Measurements from ENCODE around the gene SLC8B1. TPM values are rescaled to one million over a fixed set of nuclear protein-coding genes. Genes with fewer than 3 reads are reported as not detected.

SLC8B1 gene
- total RNA-seq, 1 experiment from 2014 or later, result 30.9 TPM

DNA sequence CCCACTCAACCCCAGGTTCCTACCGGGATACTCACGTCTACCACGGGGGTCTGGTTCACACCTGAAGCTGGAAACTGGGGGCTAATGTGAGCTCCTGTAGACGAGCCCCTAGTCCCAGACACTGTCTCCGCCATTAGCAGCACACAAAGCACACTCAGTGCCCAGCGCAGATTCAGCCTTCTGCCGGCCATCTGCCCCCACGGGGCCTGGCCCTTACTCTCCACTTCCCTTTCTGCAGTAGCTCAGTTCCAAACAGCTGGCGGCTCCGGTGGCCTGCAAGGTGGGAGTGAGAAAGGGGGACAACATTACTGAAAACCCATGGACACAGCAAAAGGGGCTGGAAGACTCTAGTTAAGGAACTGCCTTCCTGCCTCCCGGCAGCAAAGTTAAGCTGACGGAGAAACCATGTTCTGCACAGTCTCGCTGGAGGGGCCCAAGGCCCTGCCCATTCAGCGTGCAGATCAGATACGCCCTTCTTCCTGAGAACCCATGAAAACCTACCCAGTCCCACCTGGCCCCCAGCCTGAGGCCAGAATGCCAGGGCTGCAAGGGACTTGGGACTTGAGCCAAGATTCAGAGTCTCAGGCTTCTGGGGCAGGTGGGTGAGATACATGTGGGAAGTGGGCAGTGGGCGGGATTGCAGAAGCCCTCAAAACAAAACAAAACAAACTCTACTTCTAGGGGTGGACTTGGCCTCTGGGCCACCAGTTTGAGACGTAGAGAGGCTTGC, 2.1 kb downstream of the SLC8B1 start:
- no peak overlapping the region for H3K4me3 ChIP-seq (replicated peaks in 1 of 2; ENCODE audit: low read depth in 1 of 2, low read length in 2 of 2)
- no TSS peak for BruUV-seq (replicated peaks)
- ChIA-PET RAD21 (ENCODE audit: low non-redundant PET in 1 of 2, low total read pairs in 2 of 2, uncharacterized antibody in 2 of 2, unreplicated experiment in 2 of 2) (no interaction called here), CTCF (no interaction called here), POLR2A (no interaction called here)
- H3K27me3 ChIP-seq (ENCODE audit: insufficient read depth, low read length), result no peaks in the 10 kb centered on the region
- peaks cover 0 to 11% of the 10 kb centered on the region in 2 experiments; a peak in 2 of 4 replicates for H3K36me3 ChIP-seq (ENCODE audit: control insufficient read depth in 1 of 2, insufficient read depth in 2 of 2, low read length in 2 of 2)
- H3K9me2 ChIP-seq (ENCODE audit: insufficient read depth), result no peaks in the 10 kb centered on the region
- no peak for DNase-seq (ENCODE audit: low read depth, low spot score)
- H3K9ac ChIP-seq (ENCODE audit: low read length), result no peak overlapping the region
- H3K27ac ChIP-seq (ENCODE audit: low read depth, low read length), result no peak overlapping the region
- H2AFZ ChIP-seq (ENCODE audit: low read depth, low read length, poor library complexity, severe bottlenecking), result no peak overlapping the region
- no peak for ATAC-seq
- H3K79me2 ChIP-seq (ENCODE audit: insufficient read depth, low read length), result peaks cover 21% of the 10 kb centered on the region
- intact Hi-C loops (cut with micrococcal nuclease), result loop anchor here (10.0 kb wide), 1 partner anchor 138 kb away; no protein-coding TSS in a partner anchor
- H3K9me3 ChIP-seq (ENCODE audit: control insufficient read depth in 1 of 2, insufficient read depth in 1 of 2, low read depth in 1 of 2, low read length in 2 of 2), result no peaks in the 10 kb centered on the region
- peaks cover 4 to 22% of the 10 kb centered on the region in 2 experiments; a peak in 3 of 4 replicates for H3K4me1 ChIP-seq (ENCODE audit: control insufficient read depth in 1 of 2, insufficient read depth in 2 of 2, low read length in 2 of 2)
- no peak for TF ChIP-seq JUND (IDR thresholded peaks at IDR 0.05)
- TF ChIP-seq CEBPB (IDR thresholded peaks at IDR 0.05; ENCODE audit: low read depth), result no peak
- no peak for TF ChIP-seq FOSL1 (IDR thresholded peaks at IDR 0.05; ENCODE audit: low read depth)
- TF ChIP-seq TCF7L2 (IDR thresholded peaks at IDR 0.05; ENCODE audit: borderline replicate concordance, extremely low read depth, insufficient read depth, insufficient read length), result no peak
- TF ChIP-seq YY1 (IDR thresholded peaks at IDR 0.05; ENCODE audit: extremely low read depth, insufficient replicate concordance, low read depth, low read length), result no peak
- no peak for TF ChIP-seq EGR1 (IDR thresholded peaks at IDR 0.05; ENCODE audit: low read depth)
- TF ChIP-seq, protein P1, sequence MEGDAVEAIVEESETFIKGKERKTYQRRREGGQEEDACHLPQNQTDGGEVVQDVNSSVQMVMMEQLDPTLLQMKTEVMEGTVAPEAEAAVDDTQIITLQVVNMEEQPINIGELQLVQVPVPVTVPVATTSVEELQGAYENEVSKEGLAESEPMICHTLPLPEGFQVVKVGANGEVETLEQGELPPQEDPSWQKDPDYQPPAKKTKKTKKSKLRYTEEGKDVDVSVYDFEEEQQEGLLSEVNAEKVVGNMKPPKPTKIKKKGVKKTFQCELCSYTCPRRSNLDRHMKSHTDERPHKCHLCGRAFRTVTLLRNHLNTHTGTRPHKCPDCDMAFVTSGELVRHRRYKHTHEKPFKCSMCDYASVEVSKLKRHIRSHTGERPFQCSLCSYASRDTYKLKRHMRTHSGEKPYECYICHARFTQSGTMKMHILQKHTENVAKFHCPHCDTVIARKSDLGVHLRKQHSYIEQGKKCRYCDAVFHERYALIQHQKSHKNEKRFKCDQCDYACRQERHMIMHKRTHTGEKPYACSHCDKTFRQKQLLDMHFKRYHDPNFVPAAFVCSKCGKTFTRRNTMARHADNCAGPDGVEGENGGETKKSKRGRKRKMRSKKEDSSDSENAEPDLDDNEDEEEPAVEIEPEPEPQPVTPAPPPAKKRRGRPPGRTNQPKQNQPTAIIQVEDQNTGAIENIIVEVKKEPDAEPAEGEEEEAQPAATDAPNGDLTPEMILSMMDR (IDR thresholded peaks at IDR 0.05 in 2 of 3, conservative IDR thresholded peaks at IDR 0.05 in 1 of 3; ENCODE audit: borderline replicate concordance in 1 of 3, insufficient read depth in 1 of 3, low read depth in 2 of 3, low read length in 2 of 3), result no peak
- TF ChIP-seq, protein P2, sequence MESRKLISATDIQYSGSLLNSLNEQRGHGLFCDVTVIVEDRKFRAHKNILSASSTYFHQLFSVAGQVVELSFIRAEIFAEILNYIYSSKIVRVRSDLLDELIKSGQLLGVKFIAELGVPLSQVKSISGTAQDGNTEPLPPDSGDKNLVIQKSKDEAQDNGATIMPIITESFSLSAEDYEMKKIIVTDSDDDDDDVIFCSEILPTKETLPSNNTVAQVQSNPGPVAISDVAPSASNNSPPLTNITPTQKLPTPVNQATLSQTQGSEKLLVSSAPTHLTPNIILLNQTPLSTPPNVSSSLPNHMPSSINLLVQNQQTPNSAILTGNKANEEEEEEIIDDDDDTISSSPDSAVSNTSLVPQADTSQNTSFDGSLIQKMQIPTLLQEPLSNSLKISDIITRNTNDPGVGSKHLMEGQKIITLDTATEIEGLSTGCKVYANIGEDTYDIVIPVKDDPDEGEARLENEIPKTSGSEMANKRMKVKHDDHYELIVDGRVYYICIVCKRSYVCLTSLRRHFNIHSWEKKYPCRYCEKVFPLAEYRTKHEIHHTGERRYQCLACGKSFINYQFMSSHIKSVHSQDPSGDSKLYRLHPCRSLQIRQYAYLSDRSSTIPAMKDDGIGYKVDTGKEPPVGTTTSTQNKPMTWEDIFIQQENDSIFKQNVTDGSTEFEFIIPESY (IDR thresholded peaks at IDR 0.05; ENCODE audit: extremely low read depth, insufficient replicate concordance, low read length), result no peak
- TF ChIP-seq ZNF274 (IDR thresholded peaks at IDR 0.05; ENCODE audit: low read depth, low read length), result no peak
- TF ChIP-seq, protein P3, sequence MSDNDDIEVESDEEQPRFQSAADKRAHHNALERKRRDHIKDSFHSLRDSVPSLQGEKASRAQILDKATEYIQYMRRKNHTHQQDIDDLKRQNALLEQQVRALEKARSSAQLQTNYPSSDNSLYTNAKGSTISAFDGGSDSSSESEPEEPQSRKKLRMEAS (IDR thresholded peaks at IDR 0.05), result no peak
- no peak for TF ChIP-seq SP1 (IDR thresholded peaks at IDR 0.05; ENCODE audit: low read depth)
- TF ChIP-seq ZFX (IDR thresholded peaks at IDR 0.05), result no peak
- no peak for TF ChIP-seq RAD21 (IDR thresholded peaks at IDR 0.05; ENCODE audit: low read depth)
- TF ChIP-seq, protein P4, sequence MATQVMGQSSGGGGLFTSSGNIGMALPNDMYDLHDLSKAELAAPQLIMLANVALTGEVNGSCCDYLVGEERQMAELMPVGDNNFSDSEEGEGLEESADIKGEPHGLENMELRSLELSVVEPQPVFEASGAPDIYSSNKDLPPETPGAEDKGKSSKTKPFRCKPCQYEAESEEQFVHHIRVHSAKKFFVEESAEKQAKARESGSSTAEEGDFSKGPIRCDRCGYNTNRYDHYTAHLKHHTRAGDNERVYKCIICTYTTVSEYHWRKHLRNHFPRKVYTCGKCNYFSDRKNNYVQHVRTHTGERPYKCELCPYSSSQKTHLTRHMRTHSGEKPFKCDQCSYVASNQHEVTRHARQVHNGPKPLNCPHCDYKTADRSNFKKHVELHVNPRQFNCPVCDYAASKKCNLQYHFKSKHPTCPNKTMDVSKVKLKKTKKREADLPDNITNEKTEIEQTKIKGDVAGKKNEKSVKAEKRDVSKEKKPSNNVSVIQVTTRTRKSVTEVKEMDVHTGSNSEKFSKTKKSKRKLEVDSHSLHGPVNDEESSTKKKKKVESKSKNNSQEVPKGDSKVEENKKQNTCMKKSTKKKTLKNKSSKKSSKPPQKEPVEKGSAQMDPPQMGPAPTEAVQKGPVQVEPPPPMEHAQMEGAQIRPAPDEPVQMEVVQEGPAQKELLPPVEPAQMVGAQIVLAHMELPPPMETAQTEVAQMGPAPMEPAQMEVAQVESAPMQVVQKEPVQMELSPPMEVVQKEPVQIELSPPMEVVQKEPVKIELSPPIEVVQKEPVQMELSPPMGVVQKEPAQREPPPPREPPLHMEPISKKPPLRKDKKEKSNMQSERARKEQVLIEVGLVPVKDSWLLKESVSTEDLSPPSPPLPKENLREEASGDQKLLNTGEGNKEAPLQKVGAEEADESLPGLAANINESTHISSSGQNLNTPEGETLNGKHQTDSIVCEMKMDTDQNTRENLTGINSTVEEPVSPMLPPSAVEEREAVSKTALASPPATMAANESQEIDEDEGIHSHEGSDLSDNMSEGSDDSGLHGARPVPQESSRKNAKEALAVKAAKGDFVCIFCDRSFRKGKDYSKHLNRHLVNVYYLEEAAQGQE (IDR thresholded peaks at IDR 0.05; ENCODE audit: low read depth), result no peak
- TF ChIP-seq POLR2A (IDR thresholded peaks at IDR 0.05; ENCODE audit: borderline replicate concordance, extremely low read depth, insufficient read depth, insufficient read length), result no peak
- no peak for TF ChIP-seq ELF1 (IDR thresholded peaks at IDR 0.05; ENCODE audit: borderline replicate concordance, low read depth)
- no peaks in the 10 kb centered on the region for H4K20me1 ChIP-seq (ENCODE audit: insufficient read depth)
- peak overlapping the region; percentile 93 for H3K4me2 ChIP-seq (ENCODE audit: low read length)
